Left renal pelvis (tissue), 4 donors: ENCODE results near the gene GINS3. TPM values are rescaled to one million over a fixed set of nuclear protein-coding genes. Genes with fewer than 3 reads are reported as not detected.

Experiments
- DNase-seq, 4 donors: peaks; one replicate each; pipeline ENCODE4 v3.0.0-alpha.2; 2013; ENCODE audit warnings: low read depth in 4 of 4, low spot score in 3 of 4
- polyA plus RNA-seq, 4 donors: library from polyadenylated mRNA; unstranded; fragments of 120-200 nt; gene quantifications; one replicate each; pipeline ENCODE4 v1.2.1, GENCODE V29; 2013; ENCODE audit not compliant: insufficient read length in 4 of 4

The GINS3 gene
- polyA plus RNA-seq, 4 donors, result 11.0 to 13.2 (median 12.4) TPM

GRCh38 chr16:58421529-58421928 is 29.3 kb downstream of the GINS3 start:
- no peak for DNase-seq

GRCh38 chr16:58422809-58423208 is 30.5 kb downstream of the GINS3 start:
- no peak for DNase-seq

- no peak for DNase-seq
Observed at GRCh38 chr16:58425245-58425644, 33.0 kb downstream of the GINS3 start.

GRCh38 chr16:58425756-58426494 is 33.7 kb downstream of the GINS3 start:
- DNase-seq, result no peak

GRCh38 chr16:58426966-58427365 is 34.7 kb downstream of the GINS3 start:
- DNase-seq, result no peak

GRCh38 chr16:58428621-58429542 is 36.6 kb downstream of the GINS3 start:
- DNase-seq, result no peak

- no peak for DNase-seq
Observed at GRCh38 chr16:58430718-58431117, 38.4 kb downstream of the GINS3 start.

GRCh38 chr16:58433569-58433951 is 41.3 kb downstream of the GINS3 start:
- DNase-seq, result no peak

- DNase-seq, result no peak
Observed at GRCh38 chr16:58435779-58436178, 43.5 kb downstream of the GINS3 start.

GRCh38 chr16:58440131-58440530 is 47.9 kb downstream of the GINS3 start:
- DNase-seq, result no peak

GRCh38 chr16:58442547-58442946 is 50.3 kb downstream of the GINS3 start:
- DNase-seq, result no peak

- DNase-seq, result no peak
Observed at GRCh38 chr16:58443783-58444182, 51.5 kb downstream of the GINS3 start.

- no peak for DNase-seq
Observed at GRCh38 chr16:58444265-58444664, 52.0 kb downstream of the GINS3 start.

- DNase-seq, result no peak
Observed at GRCh38 chr16:58448890-58449289, 56.6 kb downstream of the GINS3 start.

GRCh38 chr16:58449306-58449705 is 57.0 kb downstream of the GINS3 start:
- DNase-seq, result no peak

- DNase-seq, result no peak
Observed at GRCh38 chr16:58449768-58450167, 57.5 kb downstream of the GINS3 start.

GRCh38 chr16:58450590-58450989 is 58.3 kb downstream of the GINS3 start:
- no peak for DNase-seq

GRCh38 chr16:58451265-58451689 is 59.0 kb downstream of the GINS3 start:
- no peak for DNase-seq

GRCh38 chr16:58451945-58452401 is 59.7 kb downstream of the GINS3 start:
- no peak for DNase-seq

- no peak for DNase-seq
Observed at GRCh38 chr16:58452640-58453039, 60.4 kb downstream of the GINS3 start.

GRCh38 chr16:58454178-58454577 is 61.9 kb downstream of the GINS3 start:
- no peak for DNase-seq

GRCh38 chr16:58454856-58455255 is 62.6 kb downstream of the GINS3 start:
- no peak for DNase-seq
